ENCODE data around the gene DSCAM. TPM values are rescaled to one million over a fixed set of nuclear protein-coding genes. Genes with fewer than 3 reads are reported as not detected.

Gene DSCAM
- total RNA-seq, 1 donor = not detected

DNA sequence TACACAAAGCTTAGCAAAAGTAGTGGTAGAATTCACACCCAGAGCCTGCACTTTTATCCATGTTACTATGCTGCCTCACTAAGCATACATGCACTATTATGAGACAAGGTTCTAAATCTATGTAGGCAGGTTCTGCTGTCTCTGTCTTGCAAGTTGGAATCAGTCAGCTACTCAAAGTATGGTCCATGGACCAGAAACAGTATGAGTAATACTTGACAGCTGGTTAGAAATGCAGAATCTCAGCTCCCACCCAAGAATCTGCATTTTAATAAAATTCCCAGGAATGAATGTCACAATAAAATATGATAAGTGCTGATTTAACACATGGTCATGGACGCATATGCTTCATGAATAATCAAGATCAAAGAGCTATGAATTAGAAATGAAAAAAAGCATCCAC, 50.5 kb downstream of the DSCAM start:
- H3K79me2 ChIP-seq (ENCODE audit: insufficient read depth, low read length) = no peaks in the 10 kb centered on the region
- no peak overlapping the region for H3K27ac ChIP-seq (ENCODE audit: low read depth, low read length)
- no peak for TF ChIP-seq CTCF (IDR thresholded peaks at IDR 0.05; ENCODE audit: extremely low read depth, low read depth, low read length)
- no peak overlapping the region for H3K4me2 ChIP-seq (ENCODE audit: insufficient read depth, low read length)
- no peak overlapping the region for H3K4me3 ChIP-seq (ENCODE audit: insufficient read depth, low read length)
- H3K27me3 ChIP-seq (ENCODE audit: insufficient read depth, low read length) = no peaks in the 10 kb centered on the region
- no peak overlapping the region for H2AFZ ChIP-seq (ENCODE audit: low read length)
- no peaks in the 10 kb centered on the region for H3K4me1 ChIP-seq (ENCODE audit: insufficient read depth, low read length)
- DNase-seq (ENCODE audit: insufficient read length, low spot score, missing footprints) = no peak
- no peaks in the 10 kb centered on the region for H3K36me3 ChIP-seq (ENCODE audit: insufficient read depth, low read length)
- H3K9me3 ChIP-seq (ENCODE audit: low read depth, low read length) = peaks cover 6% of the 10 kb centered on the region
- no peaks in the 10 kb centered on the region for H4K20me1 ChIP-seq (ENCODE audit: insufficient read depth, low read length)

- Histone ChIP-seq H3K36me3 (ENCODE audit: insufficient read depth, low read length) (no peaks in the 10 kb centered on the region), H4K20me1 (ENCODE audit: insufficient read depth, low read length) (no peaks in the 10 kb centered on the region), H3K9me3 (ENCODE audit: low read depth, low read length) (peaks cover 4% of the 10 kb centered on the region), H3K27me3 (ENCODE audit: insufficient read depth, low read length) (no peaks in the 10 kb centered on the region), H3K27ac (ENCODE audit: low read depth, low read length) (no peak overlapping the region), H3K4me3 (ENCODE audit: insufficient read depth, low read length) (no peak overlapping the region), H3K79me2 (ENCODE audit: insufficient read depth, low read length) (no peaks in the 10 kb centered on the region), H3K4me1 (ENCODE audit: insufficient read depth, low read length) (no peaks in the 10 kb centered on the region), H2AFZ (ENCODE audit: low read length) (no peak overlapping the region), H3K4me2 (ENCODE audit: insufficient read depth, low read length) (no peak overlapping the region)
- DNase-seq (ENCODE audit: insufficient read length, low spot score, missing footprints) = no peak
- no peak for TF ChIP-seq CTCF (IDR thresholded peaks at IDR 0.05; ENCODE audit: extremely low read depth, low read depth, low read length)
Observed at GRCh38 chr21:40795313-40795712, 51.6 kb downstream of the DSCAM start.

GRCh38 chr21:40792691-40793456, 54.1 kb downstream of the DSCAM start:
- H3K27me3 ChIP-seq (ENCODE audit: insufficient read depth, low read length) = no peaks in the 10 kb centered on the region
- H3K9me3 ChIP-seq (ENCODE audit: low read depth, low read length) = no peaks in the 10 kb centered on the region
- no peak for TF ChIP-seq CTCF (IDR thresholded peaks at IDR 0.05; ENCODE audit: extremely low read depth, low read depth, low read length)
- no peak overlapping the region for H3K4me2 ChIP-seq (ENCODE audit: insufficient read depth, low read length)
- H3K79me2 ChIP-seq (ENCODE audit: insufficient read depth, low read length) = no peaks in the 10 kb centered on the region
- no peak overlapping the region for H2AFZ ChIP-seq (ENCODE audit: low read length)
- no peaks in the 10 kb centered on the region for H3K36me3 ChIP-seq (ENCODE audit: insufficient read depth, low read length)
- no peaks in the 10 kb centered on the region for H3K4me1 ChIP-seq (ENCODE audit: insufficient read depth, low read length)
- DNase-seq (ENCODE audit: insufficient read length, low spot score, missing footprints) = no peak
- no peak overlapping the region for H3K27ac ChIP-seq (ENCODE audit: low read depth, low read length)
- no peak overlapping the region for H3K4me3 ChIP-seq (ENCODE audit: insufficient read depth, low read length)
- H4K20me1 ChIP-seq (ENCODE audit: insufficient read depth, low read length) = no peaks in the 10 kb centered on the region

DNA sequence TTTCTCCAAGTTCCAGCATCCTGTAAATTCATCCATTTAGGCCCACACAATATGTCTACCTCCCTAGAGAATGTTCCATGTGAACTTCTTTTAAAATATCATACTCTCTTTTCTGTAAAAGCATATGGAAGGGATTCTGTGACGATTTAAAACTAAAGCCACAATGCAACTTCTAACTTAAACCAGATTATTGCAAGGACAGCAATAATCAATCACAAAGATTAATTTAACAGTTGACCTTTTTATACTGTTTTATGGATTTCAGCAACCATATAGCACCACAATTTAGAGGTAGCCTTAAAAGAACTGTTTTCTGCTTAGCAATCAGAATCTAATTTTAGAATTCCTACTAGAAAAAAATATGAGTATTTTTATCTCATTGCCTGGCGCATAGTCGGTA, 58.3 kb downstream of the DSCAM start:
- Histone ChIP-seq H3K4me3 (ENCODE audit: insufficient read depth, low read length) (no peak overlapping the region), H3K27me3 (ENCODE audit: insufficient read depth, low read length) (no peaks in the 10 kb centered on the region), H3K4me1 (ENCODE audit: insufficient read depth, low read length) (no peaks in the 10 kb centered on the region), H3K79me2 (ENCODE audit: insufficient read depth, low read length) (no peaks in the 10 kb centered on the region), H2AFZ (ENCODE audit: low read length) (no peak overlapping the region), H4K20me1 (ENCODE audit: insufficient read depth, low read length) (no peaks in the 10 kb centered on the region), H3K4me2 (ENCODE audit: insufficient read depth, low read length) (no peak overlapping the region), H3K27ac (ENCODE audit: low read depth, low read length) (no peak overlapping the region), H3K36me3 (ENCODE audit: insufficient read depth, low read length) (no peaks in the 10 kb centered on the region), H3K9me3 (ENCODE audit: low read depth, low read length) (peaks cover 4% of the 10 kb centered on the region)
- DNase-seq (ENCODE audit: insufficient read length, low spot score, missing footprints) = no peak
- TF ChIP-seq CTCF (IDR thresholded peaks at IDR 0.05; ENCODE audit: extremely low read depth, low read depth, low read length) = no peak

Measured in osteoblast (primary cell).